G401.6 (cell line): Measurements from ENCODE around the gene KRTAP10-2.
"Not testable (repeated sequence)": the region's sequence is repeated elsewhere in the genome, so short reads cannot be mapped to it uniquely, and the experiment has no call there.

Experiments used
- FAIRE-seq: peaks from 2 replicates; lab custom pipeline; 2012; peaks lifted over from hg19 to GRCh38; lab: Jason Lieb, UNC

KRTAP10-2 gene

GRCh38 chr21:44512496-44513388 lies 38.6 kb downstream of the KRTAP10-2 start:
- FAIRE-seq, result no peak

- FAIRE-seq, result no peak
These were observed 39.4 kb downstream of the KRTAP10-2 start for GRCh38 chr21:44511938-44512275.

- no peak for FAIRE-seq
These were observed 39.9 kb downstream of the KRTAP10-2 start for GRCh38 chr21:44511219-44511937.

- FAIRE-seq, result no peak
These were observed 40.6 kb downstream of the KRTAP10-2 start for GRCh38 chr21:44510508-44511218.

GRCh38 chr21:44510109-44510507 lies 41.2 kb downstream of the KRTAP10-2 start:
- FAIRE-seq, result no peak

- FAIRE-seq, result no peak
These were observed 41.8 kb downstream of the KRTAP10-2 start for GRCh38 chr21:44509539-44509938.

- no peak for FAIRE-seq
These were observed 42.4 kb downstream of the KRTAP10-2 start for GRCh38 chr21:44508711-44509445.

GRCh38 chr21:44508426-44508710 lies 42.9 kb downstream of the KRTAP10-2 start:
- no peak for FAIRE-seq

- FAIRE-seq, result no peak
These were observed 43.5 kb downstream of the KRTAP10-2 start for GRCh38 chr21:44507673-44508425.

GRCh38 chr21:44506279-44507255 lies 44.7 kb downstream of the KRTAP10-2 start:
- FAIRE-seq, result no peak

GRCh38 chr21:44505673-44506278 lies 45.5 kb downstream of the KRTAP10-2 start:
- no peak for FAIRE-seq

- no peak for FAIRE-seq
These were observed 47.4 kb downstream of the KRTAP10-2 start for GRCh38 chr21:44503901-44504399.

GRCh38 chr21:44503006-44503889 lies 48.1 kb downstream of the KRTAP10-2 start:
- FAIRE-seq, result not testable (repeated sequence)

GRCh38 chr21:44502171-44502958 lies 48.9 kb downstream of the KRTAP10-2 start:
- no peak for FAIRE-seq
